Ascending aorta (tissue), 2 donors: ENCODE results near the gene PDCD7. TPM values are rescaled to one million over a fixed set of nuclear protein-coding genes. Genes with fewer than 3 reads are reported as not detected.

Experiments used
- DNase-seq, 2 donors: peaks; one replicate each; pipeline ENCODE4 v3.0.0-alpha.2; 2019; ENCODE audit warnings: low spot score in 2 of 2
- H3K27ac ChIP-seq, 2 donors: fragments of 200-600 bp; sonication (generic); one replicate each; pipeline ENCODE4 v1.5.1; 2016 to 2017; ENCODE audit warnings: mild to moderate bottlenecking in 1 of 2
- H3K27me3 ChIP-seq: fragments of 200-600 bp; sonication (generic); one replicate; pipeline ENCODE4 v1.5.1; 2017
- H3K36me3 ChIP-seq, 2 donors: fragments of 200-600 bp; sonication (generic); one replicate each; pipeline ENCODE4 v1.5.1; 2016
- H3K4me1 ChIP-seq, 2 donors: fragments of 200-600 bp; sonication (generic); one replicate each; pipeline ENCODE4 v1.5.1; 2016 to 2017; ENCODE audit warnings: mild to moderate bottlenecking in 1 of 2
- H3K4me3 ChIP-seq, 2 donors: fragments of 200-600 bp; sonication (generic); one replicate each; pipeline ENCODE4 v1.5.1; 2016 to 2017; ENCODE audit warnings: mild to moderate bottlenecking in 1 of 2
- H3K9me3 ChIP-seq, 2 donors: fragments of 200-600 bp; sonication (generic); one replicate each; pipeline ENCODE4 v1.5.1; 2016
- CTCF ChIP-seq, 3 experiments: fragments of 200-600 bp in 2 of 3; fragments of 450-650 bp in 1 of 3; sonication (generic) in 2 of 3; IDR thresholded peaks; one replicate each; pipeline ENCODE4 v1.5.1; 2016 to 2019; ENCODE audit warnings: antibody characterized with exemption in 3 of 3, mild to moderate bottlenecking in 1 of 3, moderate library complexity in 1 of 3
- intact Hi-C: fragments of 100-400 bp; cut with DNase I; formaldehyde crosslinking; loops from one replicate; pipeline ENCODE4 v1.15.1; 2023
- total RNA-seq: library from RNA; depleted of rRNA; stranded (reverse); fragments of >200 nt; gene quantifications from one replicate; pipeline ENCODE4 v1.1.0, GENCODE V29; 2016

The PDCD7 gene
- total RNA-seq, 1 donor from 2014 or later: 9.2 TPM

- no peak for TF ChIP-seq CTCF (IDR thresholded peaks at IDR 0.05)
- Histone ChIP-seq H3K36me3 (no peaks in the 10 kb centered on the region), H3K4me3 (no peak overlapping the region), H3K27ac (peak overlapping the region; percentile 96 to 98), H3K9me3 (no peaks in the 10 kb centered on the region), H3K4me1 (peaks cover 48 to 69% of the 10 kb centered on the region in 2 donors), H3K27me3 (no peaks in the 10 kb centered on the region)
- intact Hi-C loops: no loop called here
- no peak for DNase-seq
Observed at GRCh38 chr15:65082303-65082953, 51.2 kb downstream of the PDCD7 start.

- Histone ChIP-seq H3K27me3 (no peaks in the 10 kb centered on the region), H3K4me1 (peaks cover 46 to 69% of the 10 kb centered on the region in 2 donors), H3K9me3 (no peaks in the 10 kb centered on the region), H3K36me3 (no peaks in the 10 kb centered on the region), H3K27ac (peak overlapping the region; percentile 96 to 98), H3K4me3 (no peak overlapping the region)
- no peak for TF ChIP-seq CTCF (IDR thresholded peaks at IDR 0.05)
- intact Hi-C loops: no loop called here
- no peak for DNase-seq
Observed at GRCh38 chr15:65081758-65082157, 51.9 kb downstream of the PDCD7 start.

- Histone ChIP-seq H3K27me3 (no peaks in the 10 kb centered on the region), H3K27ac (peak overlapping the region; percentile 96 to 98), H3K9me3 (no peaks in the 10 kb centered on the region), H3K36me3 (no peaks in the 10 kb centered on the region), H3K4me1 (peaks cover 42 to 69% of the 10 kb centered on the region in 2 donors), H3K4me3 (no peak overlapping the region)
- no peak for DNase-seq
- intact Hi-C loops: no loop called here
- TF ChIP-seq CTCF (IDR thresholded peaks at IDR 0.05): no peak
Observed at GRCh38 chr15:65081270-65081669, 52.3 kb downstream of the PDCD7 start.

GRCh38 chr15:65079580-65079979 is 54.0 kb downstream of the PDCD7 start:
- intact Hi-C loops: no loop called here
- DNase-seq: no peak
- no peaks in the 10 kb centered on the region for H3K27me3 ChIP-seq
- peaks cover 26 to 57% of the 10 kb centered on the region in 2 donors for H3K4me1 ChIP-seq
- H3K27ac ChIP-seq: peak overlapping the region; percentile 13 to 96
- no peak for TF ChIP-seq CTCF (IDR thresholded peaks at IDR 0.05)
- no peaks in the 10 kb centered on the region for H3K9me3 ChIP-seq
- H3K36me3 ChIP-seq: no peaks in the 10 kb centered on the region
- H3K4me3 ChIP-seq: no peak overlapping the region

- no peaks in the 10 kb centered on the region for H3K27me3 ChIP-seq
- H3K27ac ChIP-seq: peak overlapping the region; percentile 69 to 81
- no peak for DNase-seq
- H3K9me3 ChIP-seq: no peaks in the 10 kb centered on the region
- H3K4me3 ChIP-seq: peak overlapping the region in 1 of 2 donors; percentile 38
- no peaks in the 10 kb centered on the region for H3K36me3 ChIP-seq
- peak; percentile 44 to 57 (median 57) for TF ChIP-seq CTCF (IDR thresholded peaks at IDR 0.05)
- intact Hi-C loops: no loop called here
- peaks cover 24 to 46% of the 10 kb centered on the region in 2 donors for H3K4me1 ChIP-seq
Observed at GRCh38 chr15:65077981-65078352, 55.6 kb downstream of the PDCD7 start.
